DMS79 (cell line): ENCODE results near the gene ADAT3.

ENCODE experiments used
- DNase-seq: peaks from one replicate; lab custom pipeline; 2025; lab: John Stamatoyannopoulos, UW

The ADAT3 gene

GRCh38 chr19:1957562-1958248, 52.5 kb downstream of the ADAT3 start:
- DNase-seq: no peak

GRCh38 chr19:1959928-1960589, 54.9 kb downstream of the ADAT3 start:
- DNase-seq: no peak

GRCh38 chr19:1961000-1961883, 56.0 kb downstream of the ADAT3 start:
- DNase-seq: no peak

- no peak for DNase-seq
These were observed 57.5 kb downstream of the ADAT3 start for GRCh38 chr19:1962674-1963073.
